Measurements from ENCODE around the gene UACA. TPM values are rescaled to one million over a fixed set of nuclear protein-coding genes. Genes with fewer than 3 reads are reported as not detected.

Gene UACA
- total RNA-seq, 1 donor from 2014 or later = 35.7 TPM

DNA sequence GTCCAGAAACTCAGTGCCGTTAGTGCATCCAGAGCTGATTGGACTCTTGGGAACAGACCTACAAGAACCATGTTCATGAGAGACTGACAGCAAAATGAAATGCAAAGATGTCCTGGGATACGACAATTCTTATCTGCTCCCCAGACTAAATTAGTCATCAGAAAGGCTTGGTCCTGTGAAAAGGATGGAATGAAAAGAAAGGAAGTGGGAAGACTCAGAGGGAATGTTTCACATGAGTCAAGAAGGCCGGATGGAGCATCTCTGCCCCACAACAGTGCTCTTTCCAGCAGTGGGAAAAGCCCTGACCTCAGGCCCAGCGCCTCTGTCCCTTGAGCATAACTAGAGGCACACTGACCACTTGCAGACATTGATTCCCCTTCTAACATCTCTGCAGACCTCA lies 39.3 kb upstream of the UACA start:
- H3K4me1 ChIP-seq = peaks cover 37% of the 10 kb centered on the region
- TF ChIP-seq, protein P1, sequence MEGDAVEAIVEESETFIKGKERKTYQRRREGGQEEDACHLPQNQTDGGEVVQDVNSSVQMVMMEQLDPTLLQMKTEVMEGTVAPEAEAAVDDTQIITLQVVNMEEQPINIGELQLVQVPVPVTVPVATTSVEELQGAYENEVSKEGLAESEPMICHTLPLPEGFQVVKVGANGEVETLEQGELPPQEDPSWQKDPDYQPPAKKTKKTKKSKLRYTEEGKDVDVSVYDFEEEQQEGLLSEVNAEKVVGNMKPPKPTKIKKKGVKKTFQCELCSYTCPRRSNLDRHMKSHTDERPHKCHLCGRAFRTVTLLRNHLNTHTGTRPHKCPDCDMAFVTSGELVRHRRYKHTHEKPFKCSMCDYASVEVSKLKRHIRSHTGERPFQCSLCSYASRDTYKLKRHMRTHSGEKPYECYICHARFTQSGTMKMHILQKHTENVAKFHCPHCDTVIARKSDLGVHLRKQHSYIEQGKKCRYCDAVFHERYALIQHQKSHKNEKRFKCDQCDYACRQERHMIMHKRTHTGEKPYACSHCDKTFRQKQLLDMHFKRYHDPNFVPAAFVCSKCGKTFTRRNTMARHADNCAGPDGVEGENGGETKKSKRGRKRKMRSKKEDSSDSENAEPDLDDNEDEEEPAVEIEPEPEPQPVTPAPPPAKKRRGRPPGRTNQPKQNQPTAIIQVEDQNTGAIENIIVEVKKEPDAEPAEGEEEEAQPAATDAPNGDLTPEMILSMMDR (IDR thresholded peaks at IDR 0.05) = no peak

DNA sequence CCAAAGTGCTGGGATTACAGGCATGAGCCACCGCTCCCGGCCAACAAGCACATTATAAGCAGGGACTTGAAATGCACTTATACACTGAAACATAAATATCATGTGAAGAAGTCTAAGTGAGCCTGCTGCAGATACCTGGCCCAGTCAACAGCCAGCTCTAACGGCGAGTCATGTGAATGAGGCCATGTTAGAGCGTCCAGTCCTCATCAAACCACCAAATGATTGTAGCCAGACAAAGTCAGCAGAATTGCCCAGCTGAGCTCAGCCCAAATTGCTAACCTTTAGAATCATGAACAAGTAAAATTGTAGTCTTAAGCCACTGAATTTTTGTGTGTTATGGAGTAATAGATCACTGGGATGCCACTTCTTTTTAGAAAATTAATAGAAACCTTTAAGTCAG lies 37.8 kb upstream of the UACA start:
- intact Hi-C loops (cut with DNase I) = no loop called here
- Histone ChIP-seq H3K27ac (peak overlapping the region; percentile 65), H3K27me3 (ENCODE audit: low read depth) (peaks cover 33% of the 10 kb centered on the region), H3K4me3 (no peak overlapping the region), H3K36me3 (no peaks in the 10 kb centered on the region), H3K9me3 (no peaks in the 10 kb centered on the region), H3K4me1 (peaks cover 25% of the 10 kb centered on the region)
- DNase-seq = no peak
- TF ChIP-seq, protein P1 (IDR thresholded peaks at IDR 0.05) = no peak
- no peak for ATAC-seq

More for the DNA sequence above, 39.3 kb upstream of the UACA start:
- Histone ChIP-seq H3K36me3 (no peaks in the 10 kb centered on the region), H3K27me3 (ENCODE audit: low read depth) (peaks cover 31% of the 10 kb centered on the region), H3K27ac (no peak overlapping the region), H3K4me3 (no peak overlapping the region), H3K9me3 (no peaks in the 10 kb centered on the region)
- DNase-seq (no peak), ATAC-seq (no peak)
- intact Hi-C loops (cut with DNase I) = no loop called here

DNA sequence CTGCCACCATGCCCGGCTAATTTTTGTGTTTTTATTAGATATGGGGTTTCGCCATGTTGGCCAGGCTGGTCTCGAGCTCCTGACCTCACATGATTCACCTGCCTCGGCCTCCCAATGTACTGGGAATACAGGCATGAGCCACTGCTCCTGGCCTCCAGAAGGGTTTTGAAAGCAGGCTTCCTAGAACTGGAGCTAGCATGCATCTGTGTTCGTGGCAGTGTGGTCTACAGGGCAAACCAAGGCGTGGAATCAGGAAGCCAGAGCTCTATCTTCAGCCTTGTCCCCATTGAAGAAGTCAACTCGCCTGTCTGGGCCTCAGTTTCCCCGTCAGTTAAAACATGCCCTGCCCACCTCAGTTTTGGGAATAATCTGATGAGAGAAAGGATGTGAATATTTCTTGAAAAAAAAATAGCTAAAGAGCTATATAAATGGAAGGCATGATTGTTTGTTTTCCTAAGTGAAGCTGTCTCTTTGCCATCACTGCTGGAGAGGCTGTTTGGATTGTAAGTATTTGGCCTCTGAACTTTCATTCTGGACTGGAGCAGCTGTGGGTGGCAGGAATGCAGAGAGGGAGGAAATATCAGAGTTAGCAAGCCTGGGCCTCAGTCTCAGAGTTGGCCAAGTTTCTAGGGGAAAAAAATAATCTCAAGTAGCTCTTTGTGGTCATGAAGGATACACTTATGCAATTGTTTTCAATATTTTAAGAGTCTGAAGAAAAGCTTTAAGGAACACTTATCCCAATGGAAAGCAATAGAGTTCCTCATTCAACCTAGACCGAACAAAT lies 36.5 kb upstream of the UACA start:
- ATAC-seq (peak; percentile 95 to 97), DNase-seq (no peak)
- Histone ChIP-seq H3K9me3 (no peaks in the 10 kb centered on the region), H3K36me3 (no peaks in the 10 kb centered on the region), H3K27ac (peak overlapping the region; percentile 68), H3K4me1 (peaks cover 25% of the 10 kb centered on the region), H3K4me3 (no peak overlapping the region), H3K27me3 (ENCODE audit: low read depth) (peaks cover 31% of the 10 kb centered on the region)
- intact Hi-C loops (cut with DNase I) = no loop called here
- TF ChIP-seq, protein P1 (IDR thresholded peaks at IDR 0.05) = no peak

DNA sequence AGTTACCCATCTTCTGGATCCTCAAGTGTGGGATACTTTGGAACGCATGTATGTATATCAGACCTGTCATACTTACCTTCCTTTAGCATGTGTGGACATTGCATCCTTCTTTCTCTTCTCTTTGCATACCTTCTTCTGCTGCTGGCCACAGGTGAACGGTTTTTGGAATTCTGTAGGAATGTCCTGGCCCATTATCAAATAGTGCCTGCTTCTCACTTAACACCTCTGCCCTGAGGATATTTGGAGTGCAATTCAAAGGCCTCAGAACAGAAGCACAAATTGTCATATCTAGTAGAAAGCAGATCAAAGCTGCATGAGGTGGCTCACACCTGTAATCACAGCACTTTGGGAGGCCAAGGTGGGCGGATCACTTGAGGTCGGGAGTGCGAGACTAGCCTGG lies 34.1 kb upstream of the UACA start:
- Histone ChIP-seq H3K27ac (no peak overlapping the region), H3K4me3 (no peak overlapping the region), H3K36me3 (no peaks in the 10 kb centered on the region), H3K27me3 (ENCODE audit: low read depth) (peaks cover 16% of the 10 kb centered on the region), H3K4me1 (peaks cover 25% of the 10 kb centered on the region), H3K9me3 (no peaks in the 10 kb centered on the region)
- ATAC-seq (no peak), DNase-seq (no peak)
- intact Hi-C loops (cut with DNase I) = no loop called here
- TF ChIP-seq, protein P1 (IDR thresholded peaks at IDR 0.05) = no peak

DNA sequence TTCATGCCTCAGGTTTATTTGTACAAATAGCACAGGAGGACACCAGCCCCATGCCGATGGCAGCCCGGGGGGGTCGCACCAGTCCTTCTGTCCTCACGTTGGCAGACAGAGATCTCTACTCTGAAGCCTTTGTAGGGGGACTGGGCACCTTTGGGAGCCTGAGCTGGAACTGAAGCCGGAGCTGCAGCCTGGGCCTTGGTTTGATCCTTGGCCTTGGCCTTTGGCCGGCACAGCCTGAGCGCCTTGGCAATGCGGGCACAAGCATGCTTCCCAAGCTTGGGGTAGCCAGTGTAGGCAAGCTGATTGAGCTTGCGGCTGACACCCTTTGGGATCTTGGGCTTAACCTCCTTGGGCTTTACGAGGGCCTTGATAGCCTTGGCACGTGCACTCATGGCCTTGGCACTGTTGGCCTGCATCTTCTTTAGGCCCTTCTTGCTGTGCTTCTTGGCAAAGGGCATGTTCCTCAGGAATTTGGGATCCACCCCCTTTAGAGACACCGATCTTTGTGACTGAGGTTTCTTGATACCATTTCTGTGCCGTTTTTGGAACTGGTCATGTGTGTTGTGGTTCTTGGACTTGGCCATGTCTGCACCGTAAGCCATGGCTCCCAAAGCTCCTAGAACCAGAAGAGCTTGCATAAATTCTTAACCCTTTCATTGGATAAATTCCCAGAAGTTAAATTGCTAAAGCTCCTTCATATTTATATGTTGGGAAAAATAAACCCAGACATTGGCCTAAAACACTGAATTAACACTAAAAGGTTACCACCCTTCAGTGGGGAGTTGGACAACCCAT lies 33.4 kb upstream of the UACA start:
- Histone ChIP-seq H3K4me1 (peaks cover 25% of the 10 kb centered on the region), H3K36me3 (no peaks in the 10 kb centered on the region), H3K9me3 (no peaks in the 10 kb centered on the region), H3K27me3 (ENCODE audit: low read depth) (peaks cover 20% of the 10 kb centered on the region), H3K4me3 (no peak overlapping the region), H3K27ac (no peak overlapping the region)
- ATAC-seq (no peak), DNase-seq (no peak)
- intact Hi-C loops (cut with DNase I) = no loop called here
- TF ChIP-seq, protein P1 (IDR thresholded peaks at IDR 0.05) = no peak
